ENCODE results near the gene IKZF1.

IKZF1 gene

GRCh38 chr7:50317697-50318669, 13.5 kb downstream of the IKZF1 start:
- no peak for TF ChIP-seq CTCF (IDR thresholded peaks at IDR 0.05; ENCODE audit: control extremely low read depth, extremely low read depth, low read depth, missing control alignments)
- CTCF ChIA-PET, result interaction anchor here (0.8 to 5.3 kb wide), 10 partner anchors 9 to 113 kb away, joined by 3 to 28 read pairs (median 4); no protein-coding TSS in a partner anchor
- POLR2A ChIA-PET, result no interaction called here
- DNase-seq (ENCODE audit: extremely low spot score), result no peak

DNA sequence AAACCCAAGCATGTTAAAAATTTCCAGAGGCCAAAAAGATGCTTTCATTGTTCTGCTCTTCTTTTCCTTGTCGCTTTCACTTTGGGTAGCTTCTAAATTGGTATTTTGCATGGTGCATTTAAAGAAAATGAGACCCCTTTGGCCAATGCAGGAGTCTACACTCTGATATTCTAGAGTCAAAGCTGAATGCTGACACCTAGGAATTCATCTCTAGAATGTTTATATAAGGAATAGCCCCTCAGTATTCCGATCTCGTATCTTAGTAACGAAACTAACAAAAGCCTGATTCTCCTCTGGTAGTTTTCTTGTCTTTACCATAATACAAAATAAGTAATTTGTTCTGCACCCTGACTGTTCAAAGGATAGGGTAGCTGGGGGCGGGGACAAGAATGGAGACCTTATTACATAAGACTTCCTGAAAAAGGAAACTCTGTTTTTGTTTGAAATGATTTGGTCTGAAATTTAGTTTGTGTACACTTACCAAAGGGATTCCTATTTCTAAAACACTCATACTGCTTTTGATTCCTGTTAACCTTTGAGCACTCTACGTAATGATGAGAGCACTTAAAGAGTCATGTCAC, 17.1 kb downstream of the IKZF1 start:
- ChIA-PET CTCF (interaction anchor here (5.3 to 5.6 kb wide), 2 partner anchors 10 kb away, joined by 28 to 46 read pairs; no protein-coding TSS in a partner anchor), POLR2A (no interaction called here)
- DNase-seq (ENCODE audit: extremely low spot score), result no peak
- no peak for TF ChIP-seq CTCF (IDR thresholded peaks at IDR 0.05; ENCODE audit: control extremely low read depth, extremely low read depth, low read depth, missing control alignments)

DNA sequence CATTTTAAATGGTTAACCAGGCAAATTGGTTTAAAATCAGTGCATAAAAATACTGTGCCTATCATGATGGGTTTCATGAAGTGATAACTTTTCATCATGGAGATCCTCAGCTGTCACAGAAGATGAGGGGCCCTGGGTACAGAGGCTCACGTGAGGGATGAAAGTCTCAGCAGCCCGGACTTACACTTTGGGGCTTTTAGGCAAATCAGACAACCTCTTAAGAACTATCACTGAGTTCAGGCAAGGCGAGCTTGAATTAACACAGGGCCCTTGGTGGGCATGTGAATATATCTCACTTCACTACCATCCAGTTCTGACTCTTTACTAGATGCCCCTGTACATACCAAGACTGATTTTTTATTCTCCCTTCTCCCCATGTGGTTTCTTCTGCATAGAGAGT, 19.6 kb downstream of the IKZF1 start:
- no peak for TF ChIP-seq CTCF (IDR thresholded peaks at IDR 0.05; ENCODE audit: control extremely low read depth, extremely low read depth, low read depth, missing control alignments)
- DNase-seq (ENCODE audit: extremely low spot score), result no peak
- ChIA-PET CTCF (interaction anchor here (5.6 kb wide), 1 partner anchor 13 kb away, joined by 46 read pairs; no protein-coding TSS in a partner anchor), POLR2A (no interaction called here)

GRCh38 chr7:50327443-50327842, 22.9 kb downstream of the IKZF1 start:
- no peak for TF ChIP-seq CTCF (IDR thresholded peaks at IDR 0.05; ENCODE audit: control extremely low read depth, extremely low read depth, low read depth, missing control alignments)
- no peak for DNase-seq (ENCODE audit: extremely low spot score)
- POLR2A ChIA-PET, result no interaction called here
- CTCF ChIA-PET, result interaction anchor here (1.2 to 3.2 kb wide), 7 partner anchors 9 to 71 kb away, joined by 3 to 10 read pairs (median 5); no protein-coding TSS in a partner anchor

DNA sequence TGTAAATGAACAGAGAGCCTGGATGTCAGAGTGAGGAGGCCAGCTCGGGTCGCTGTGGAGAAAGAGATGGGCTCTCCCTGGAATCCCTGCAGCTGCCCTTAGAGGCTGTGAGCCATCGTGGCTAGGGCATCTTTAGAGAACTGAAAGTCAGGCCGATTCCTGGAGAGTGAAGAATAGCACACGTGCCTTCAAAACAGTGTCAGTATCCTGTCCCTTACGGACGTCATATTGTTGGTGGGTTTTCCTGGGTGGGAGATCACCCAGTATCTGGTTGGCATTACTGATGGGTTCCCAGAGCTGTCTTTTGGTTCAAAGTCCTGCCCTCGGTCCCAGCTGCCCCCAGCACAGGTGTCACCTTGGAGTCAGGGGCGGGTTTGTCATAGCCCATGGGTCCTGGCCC, 25.3 kb downstream of the IKZF1 start:
- DNase-seq (ENCODE audit: extremely low spot score), result no peak
- no peak for TF ChIP-seq CTCF (IDR thresholded peaks at IDR 0.05; ENCODE audit: control extremely low read depth, extremely low read depth, low read depth, missing control alignments)
- CTCF ChIA-PET, result interaction anchor here (1.0 to 4.7 kb wide), 5 partner anchors 9 to 88 kb away, joined by 3 to 28 read pairs (median 3); no protein-coding TSS in a partner anchor
- POLR2A ChIA-PET, result no interaction called here

DNA sequence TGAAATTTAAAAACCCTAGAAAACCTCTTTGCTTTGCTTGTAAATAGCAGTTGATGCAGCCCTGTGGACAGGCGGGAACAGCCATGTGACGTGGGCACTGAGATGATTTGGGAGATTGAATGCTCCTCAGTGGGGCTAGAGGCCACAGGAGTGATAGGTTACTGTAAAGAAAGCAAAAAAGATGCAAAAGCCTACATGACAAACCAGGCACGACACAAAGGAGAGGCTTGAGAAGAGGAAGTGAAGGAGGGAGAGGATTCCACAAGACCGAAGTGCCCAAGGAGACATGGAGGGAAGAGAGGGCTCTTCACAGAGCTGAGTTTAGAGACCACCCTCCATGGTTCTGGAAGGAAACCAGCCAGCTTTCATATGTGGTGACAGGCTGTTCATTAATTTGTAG, 25.7 kb downstream of the IKZF1 start:
- ChIA-PET CTCF (interaction anchor here (1.0 to 4.7 kb wide), 6 partner anchors 9 to 88 kb away, joined by 3 to 28 read pairs (median 4); no protein-coding TSS in a partner anchor), POLR2A (no interaction called here)
- no peak for TF ChIP-seq CTCF (IDR thresholded peaks at IDR 0.05; ENCODE audit: control extremely low read depth, extremely low read depth, low read depth, missing control alignments)
- DNase-seq (ENCODE audit: extremely low spot score), result no peak
